Activated naive CD8-positive, alpha-beta T cell treated with anti-CD3 and anti-CD28 coated beads, Interleukin-2, amount 50 U/mL, for 16 hours (primary cell): ENCODE results near the gene HAT1.
"Not testable (repeated sequence)": the region's sequence is repeated elsewhere in the genome, so short reads cannot be mapped to it uniquely, and the experiment has no call there.

Experiments
- DNase-seq: peaks from one replicate; pipeline ENCODE4 v3.0.0-alpha.2; 2020; ENCODE audit warnings: low read depth, low spot score

HAT1 gene

GRCh38 chr2:171922230-171923022, at the start of gene HAT1:
TSS of gene HAT1 (plus strand) at chr2:171922461. CDS start at chr2:171922501, 40 bp downstream.
- DNase-seq: peak; percentile 96

- DNase-seq: no peak
Measured at GRCh38 chr2:171874517-171874916, 47.7 kb upstream of the HAT1 start.

GRCh38 chr2:171874963-171875362, 47.3 kb upstream of the HAT1 start:
- no peak for DNase-seq

GRCh38 chr2:171878481-171878993, 43.7 kb upstream of the HAT1 start:
- no peak for DNase-seq

GRCh38 chr2:171879865-171880264, 42.4 kb upstream of the HAT1 start:
- no peak for DNase-seq

GRCh38 chr2:171880774-171881173, 41.5 kb upstream of the HAT1 start:
- no peak for DNase-seq

GRCh38 chr2:171882089-171882769, 40.0 kb upstream of the HAT1 start:
- DNase-seq: no peak

- DNase-seq: no peak
Measured at GRCh38 chr2:171883275-171883893, 38.9 kb upstream of the HAT1 start.

GRCh38 chr2:171889333-171889732, 32.9 kb upstream of the HAT1 start:
- DNase-seq: no peak

GRCh38 chr2:171889808-171890207, 32.5 kb upstream of the HAT1 start:
- no peak for DNase-seq

- no peak for DNase-seq
Measured at GRCh38 chr2:171893196-171893823, 29.0 kb upstream of the HAT1 start.

- peak; percentile 35 for DNase-seq
Measured at GRCh38 chr2:171893824-171894611, 28.2 kb upstream of the HAT1 start, which contains the start of gene SLC25A12. TSS of gene SLC25A12 (minus strand) at chr2:171894244. CDS start at chr2:171894214, 30 bp downstream.

GRCh38 chr2:171894612-171894947, 27.7 kb upstream of the HAT1 start:
- no peak for DNase-seq

- DNase-seq: no peak
Measured at GRCh38 chr2:171895786-171896185, 26.5 kb upstream of the HAT1 start.

- DNase-seq: not testable (repeated sequence)
Measured at GRCh38 chr2:171899623-171900282, 22.5 kb upstream of the HAT1 start.

GRCh38 chr2:171902840-171903420, 19.3 kb upstream of the HAT1 start:
- no peak for DNase-seq

GRCh38 chr2:171908235-171908634, 14.0 kb upstream of the HAT1 start:
- no peak for DNase-seq

GRCh38 chr2:171909266-171909665, 13.0 kb upstream of the HAT1 start:
- DNase-seq: no peak

GRCh38 chr2:171910494-171910893, 11.8 kb upstream of the HAT1 start:
- no peak for DNase-seq

GRCh38 chr2:171913517-171913916, 8.7 kb upstream of the HAT1 start:
- DNase-seq: no peak
